NK-92 treated with Interleukin-12 subunit alpha and Interleukin-12 subunit beta, amount 100 ng/mL, for 24 hours (cell line): ENCODE data around the gene PGBD1.

Experiments
- DNase-seq: peaks from one replicate; lab custom pipeline; 2025; lab: John Stamatoyannopoulos, UW

Gene PGBD1

GRCh38 chr6:28335040-28335563, 53.7 kb downstream of the PGBD1 start:
- no peak for DNase-seq

GRCh38 chr6:28335564-28336283, 54.4 kb downstream of the PGBD1 start, which contains the start of gene ZSCAN31:
TSS of gene ZSCAN31 (minus strand) at chr6:28336148. CDS start at chr6:28329683, 6,465 bp downstream.
- peak; percentile 83 for DNase-seq

- DNase-seq = no peak
These were observed 55.1 kb downstream of the PGBD1 start for GRCh38 chr6:28336284-28337120.

- no peak for DNase-seq
These were observed 55.7 kb downstream of the PGBD1 start for GRCh38 chr6:28337121-28337520.

GRCh38 chr6:28340310-28341095, 59.1 kb downstream of the PGBD1 start:
- no peak for DNase-seq

GRCh38 chr6:28343898-28344677, 62.7 kb downstream of the PGBD1 start:
- DNase-seq = no peak

- DNase-seq = no peak
These were observed 63.8 kb downstream of the PGBD1 start for GRCh38 chr6:28345201-28345600.

- DNase-seq = no peak
These were observed 65.7 kb downstream of the PGBD1 start for GRCh38 chr6:28347119-28347518.

- no peak for DNase-seq
These were observed 68.0 kb downstream of the PGBD1 start for GRCh38 chr6:28349344-28349891.

GRCh38 chr6:28349892-28350737, 68.7 kb downstream of the PGBD1 start, which contains the start of gene ZKSCAN3:
TSS of gene ZKSCAN3 (plus strand) at chr6:28349947. CDS start at chr6:28359587, 9,640 bp downstream.
- peak; percentile 79 for DNase-seq

- no peak for DNase-seq
These were observed 69.7 kb downstream of the PGBD1 start for GRCh38 chr6:28351087-28351486.

GRCh38 chr6:28351493-28351925, 70.1 kb downstream of the PGBD1 start:
- no peak for DNase-seq
